Measurements from ENCODE around the gene CCDC88A. TPM values are rescaled to one million over a fixed set of nuclear protein-coding genes. Genes with fewer than 3 reads are reported as not detected.

CCDC88A gene
- total and polyA plus RNA-seq, 2 experiments from 2014 or later: 144 to 169 TPM

DNA sequence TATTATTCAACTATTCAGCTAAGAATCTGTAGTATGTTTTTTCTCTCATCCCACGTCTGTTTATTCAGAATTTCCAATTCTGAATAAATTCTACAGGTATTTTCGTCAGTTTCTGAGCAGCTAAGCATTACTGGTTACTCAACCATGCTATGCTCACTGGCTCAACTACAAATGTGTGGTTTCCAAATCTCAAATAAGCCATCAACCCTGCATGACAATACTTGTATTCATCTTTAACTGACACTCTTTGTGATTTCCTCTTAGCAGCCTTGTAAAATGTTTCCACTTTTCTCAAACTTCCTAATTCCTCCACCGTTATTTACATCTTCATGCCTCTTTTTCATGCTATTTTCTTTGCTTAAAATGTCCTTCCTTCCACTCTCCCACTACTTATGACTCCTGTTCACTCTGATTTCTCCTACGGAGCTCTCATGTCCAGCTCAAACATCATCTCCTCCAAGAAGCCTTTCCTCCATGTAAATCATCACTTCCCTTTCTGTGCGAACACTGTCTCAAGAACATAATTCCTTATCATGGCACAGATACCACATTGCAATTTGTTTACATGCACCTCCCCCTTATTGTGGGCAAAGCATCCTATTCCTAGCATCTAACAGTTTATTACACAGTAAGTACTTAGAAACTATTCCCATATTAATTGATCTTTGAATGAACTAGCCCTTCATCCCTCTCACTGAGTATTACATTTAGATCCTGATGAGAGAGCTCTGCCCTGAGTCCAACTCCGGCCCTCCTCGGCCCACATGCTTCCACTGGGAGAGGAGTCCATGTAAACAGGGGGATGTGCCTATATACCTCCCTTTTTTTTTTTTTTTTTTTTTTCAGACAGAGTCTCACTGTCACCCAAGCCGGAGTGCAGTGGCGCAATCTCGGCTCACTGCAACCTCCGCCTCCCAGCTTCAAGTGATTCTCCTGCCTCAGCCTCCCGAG, 10.5 kb downstream of the CCDC88A start:
- H3K36me3 ChIP-seq (ENCODE audit: insufficient read depth): no peaks in the 10 kb centered on the region; the same call in 1 of the 2 replicates
- ATAC-seq: peak; percentile 71
- H3F3A ChIP-seq (replicated peaks; ENCODE audit: low read depth): no peaks in the 10 kb centered on the region
- H3K27me3 Mint-ChIP-seq (ENCODE audit: insufficient read depth, low read depth, poor library complexity): peaks cover 4% of the 10 kb centered on the region
- H3K4me1 Mint-ChIP-seq: peaks cover 17% of the 10 kb centered on the region
- H3K4me1 ChIP-seq (ENCODE audit: insufficient read depth): peaks cover 15% of the 10 kb centered on the region
- no peaks in the 10 kb centered on the region; the same call in 1 of the 2 replicates for H3K9me2 ChIP-seq (ENCODE audit: insufficient read depth)
- no peaks in the 10 kb centered on the region; the same call in none of the 2 replicates for H4K20me1 ChIP-seq (replicated peaks; ENCODE audit: insufficient read depth)
- H3K4me3 ChIP-seq: peak overlapping the region; percentile 34
- peaks cover 91% of the 10 kb centered on the region for H3K79me2 ChIP-seq (replicated peaks; ENCODE audit: insufficient read depth)
- H3K36me3 Mint-ChIP-seq (ENCODE audit: low read depth): peaks cover 12% of the 10 kb centered on the region
- peak overlapping the region; percentile 72 for H3K4me2 ChIP-seq
- no peaks in the 10 kb centered on the region for H3K27me3 ChIP-seq (ENCODE audit: insufficient read depth)
- H3K9me3 Mint-ChIP-seq: no peaks in the 10 kb centered on the region
- peak overlapping the region; percentile 18 for H3K4me3 Mint-ChIP-seq
- H2AFZ ChIP-seq: no peak overlapping the region
- H3K27ac ChIP-seq (ENCODE audit: low read depth): peak overlapping the region; percentile 83
- TF ChIP-seq CREB1 (CRISPR knock-in tag; IDR thresholded peaks at IDR 0.05; ENCODE audit: low read depth) (no peak), NANOG (IDR thresholded peaks at IDR 0.05; ENCODE audit: borderline replicate concordance) (peak; percentile 82)
- DNase-seq (ENCODE audit: low spot score): peak; percentile 24
- H3K27ac Mint-ChIP-seq: peak overlapping the region; percentile 38

- H3K4me1 Mint-ChIP-seq: peaks cover 17% of the 10 kb centered on the region
- peaks cover 4% of the 10 kb centered on the region for H3K27me3 Mint-ChIP-seq (ENCODE audit: insufficient read depth, low read depth, poor library complexity)
- TF ChIP-seq, protein P1, sequence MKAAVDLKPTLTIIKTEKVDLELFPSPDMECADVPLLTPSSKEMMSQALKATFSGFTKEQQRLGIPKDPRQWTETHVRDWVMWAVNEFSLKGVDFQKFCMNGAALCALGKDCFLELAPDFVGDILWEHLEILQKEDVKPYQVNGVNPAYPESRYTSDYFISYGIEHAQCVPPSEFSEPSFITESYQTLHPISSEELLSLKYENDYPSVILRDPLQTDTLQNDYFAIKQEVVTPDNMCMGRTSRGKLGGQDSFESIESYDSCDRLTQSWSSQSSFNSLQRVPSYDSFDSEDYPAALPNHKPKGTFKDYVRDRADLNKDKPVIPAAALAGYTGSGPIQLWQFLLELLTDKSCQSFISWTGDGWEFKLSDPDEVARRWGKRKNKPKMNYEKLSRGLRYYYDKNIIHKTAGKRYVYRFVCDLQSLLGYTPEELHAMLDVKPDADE (IDR thresholded peaks at IDR 0.05): no peak
- no peak for TF ChIP-seq EZH2 (IDR thresholded peaks at IDR 0.05; ENCODE audit: low read depth, unreplicated experiment)
- no peak overlapping the region; the same call in 2 of the 3 replicates for H3K4me3 Mint-ChIP-seq
- Histone ChIP-seq H4K20me1 (replicated peaks; ENCODE audit: insufficient read depth) (no peaks in the 10 kb centered on the region; the same call in 1 of the 2 replicates), H3K79me2 (replicated peaks; ENCODE audit: insufficient read depth) (peaks cover 91% of the 10 kb centered on the region), H2AFZ (no peak overlapping the region), H3K9me2 (ENCODE audit: insufficient read depth) (no peaks in the 10 kb centered on the region; the same call in 1 of the 2 replicates), H3K4me3 (peak overlapping the region; percentile 34), H3K4me2 (peak overlapping the region; percentile 72), H3K4me1 (ENCODE audit: insufficient read depth) (peaks cover 15% of the 10 kb centered on the region), H3K27me3 (ENCODE audit: insufficient read depth) (no peaks in the 10 kb centered on the region), H3K36me3 (ENCODE audit: insufficient read depth) (no peaks in the 10 kb centered on the region; the same call in 1 of the 2 replicates), H3K27ac (ENCODE audit: low read depth) (peak overlapping the region; percentile 83), H3F3A (replicated peaks; ENCODE audit: low read depth) (no peaks in the 10 kb centered on the region)
- peak overlapping the region; percentile 38 for H3K27ac Mint-ChIP-seq
- ATAC-seq (no peak), DNase-seq (ENCODE audit: low spot score) (no peak)
- peaks cover 13% of the 10 kb centered on the region for H3K36me3 Mint-ChIP-seq (ENCODE audit: low read depth)
- H3K9me3 Mint-ChIP-seq: no peaks in the 10 kb centered on the region
These were observed 11.4 kb downstream of the CCDC88A start for GRCh38 chr2:55408098-55408882.

DNA sequence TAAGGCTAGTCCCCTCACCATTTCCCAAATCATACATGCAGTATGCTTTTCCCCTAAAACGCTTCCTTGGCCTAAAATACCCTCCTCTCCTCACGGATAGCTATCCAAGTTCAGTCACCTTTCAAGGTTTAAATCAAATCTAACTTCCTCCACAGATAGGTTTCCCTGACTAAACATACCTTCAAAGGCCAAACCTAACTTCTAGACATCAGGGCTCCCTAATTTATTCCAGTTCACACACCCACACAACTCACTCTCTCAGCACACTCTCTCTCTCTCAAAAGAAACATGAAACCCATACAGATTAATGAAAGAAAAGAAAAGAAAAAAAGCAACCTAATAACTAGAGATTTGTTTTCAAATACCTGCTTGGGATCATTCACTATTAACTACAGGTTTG, 14.5 kb downstream of the CCDC88A start:
- Histone ChIP-seq H3K36me3 (ENCODE audit: insufficient read depth) (no peaks in the 10 kb centered on the region), H3K4me3 (no peak overlapping the region), H3K4me2 (no peak overlapping the region), H3K9me2 (ENCODE audit: insufficient read depth) (no peaks in the 10 kb centered on the region; the same call in 1 of the 2 replicates), H3K79me2 (replicated peaks; ENCODE audit: insufficient read depth) (peaks cover 83% of the 10 kb centered on the region), H3K27me3 (ENCODE audit: insufficient read depth) (no peaks in the 10 kb centered on the region), H3K27ac (ENCODE audit: low read depth) (0 out of 2 replicates have a peak overlapping the region, but pooled peaks have one; percentile 46), H2AFZ (no peak overlapping the region), H4K20me1 (replicated peaks; ENCODE audit: insufficient read depth) (no peaks in the 10 kb centered on the region), H3K4me1 (ENCODE audit: insufficient read depth) (peaks cover 15% of the 10 kb centered on the region), H3F3A (replicated peaks; ENCODE audit: low read depth) (no peaks in the 10 kb centered on the region)
- Mint-ChIP-seq H3K4me3 (no peak overlapping the region), H3K9me3 (no peaks in the 10 kb centered on the region), H3K36me3 (ENCODE audit: low read depth) (peaks cover 10% of the 10 kb centered on the region; the same call in 2 of the 3 replicates), H3K27me3 (ENCODE audit: insufficient read depth, low read depth, poor library complexity) (peaks cover 4% of the 10 kb centered on the region), H3K27ac (no peak overlapping the region), H3K4me1 (peaks cover 14% of the 10 kb centered on the region)
- no peak for ATAC-seq
- no peak for DNase-seq (ENCODE audit: low spot score)
- TF ChIP-seq EZH2phosphoT487 (IDR thresholded peaks at IDR 0.05; ENCODE audit: unreplicated experiment) (no peak), POLR2AphosphoS5 (IDR thresholded peaks at IDR 0.05; ENCODE audit: low read depth) (no peak), ZNF331 (CRISPR knock-in tag; IDR thresholded peaks at IDR 0.05; ENCODE audit: low read depth) (no peak)
